Smooth muscle cell (in vitro differentiated cells): ENCODE measurements around the gene CCR7. TPM values are rescaled to one million over a fixed set of nuclear protein-coding genes. Genes with fewer than 3 reads are reported as not detected.

Experiments used
- DNase-seq: peaks from one replicate; lab custom pipeline; 2025; ENCODE audit not compliant: unreplicated experiment; lab: John Stamatoyannopoulos, UW
- H2AFZ ChIP-seq: fragments of 200-600 bp; sonication (generic); 2 replicates; pipeline ENCODE4 v1.6.0; 2016; ENCODE audit warnings: antibody characterized with exemption, low read depth, mild to moderate bottlenecking
- H3F3A ChIP-seq: fragments of 200-600 bp; sonication (generic); 2 replicates; pipeline ENCODE4 v1.6.0; 2017; ENCODE audit warnings: antibody characterized with exemption, low read depth
- H3K27ac ChIP-seq: fragments of 200-600 bp; sonication (generic); 2 replicates; pipeline ENCODE4 v1.5.1; 2016; ENCODE audit warnings: low read depth, mild to moderate bottlenecking
- H3K27me3 ChIP-seq: fragments of 200-600 bp; sonication (generic); 2 replicates; pipeline ENCODE4 v1.6.1; 2016; ENCODE audit warnings: low read depth, mild to moderate bottlenecking
- H3K36me3 ChIP-seq: fragments of 200-600 bp; sonication (generic); 2 replicates; pipeline ENCODE4 v1.5.1; 2016; ENCODE audit warnings: low read depth
- H3K4me1 ChIP-seq: fragments of 200-600 bp; sonication (generic); 2 replicates; pipeline ENCODE4 v1.5.1; 2016; ENCODE audit warnings: low read depth
- H3K4me2 ChIP-seq: fragments of 200-600 bp; sonication (generic); 2 replicates; pipeline ENCODE4 v1.6.0; 2016; ENCODE audit warnings: mild to moderate bottlenecking
- H3K4me3 ChIP-seq: fragments of 200-600 bp; sonication (generic); 2 replicates; pipeline ENCODE4 v1.5.1; 2016; ENCODE audit warnings: mild to moderate bottlenecking
- H3K79me2 ChIP-seq: fragments of 200-600 bp; sonication (generic); 2 replicates; pipeline ENCODE4 v1.6.0; 2016; ENCODE audit warnings: low read depth, mild to moderate bottlenecking
- H3K9ac ChIP-seq: fragments of 200-600 bp; sonication (generic); 2 replicates; pipeline ENCODE4 v1.6.0; 2016; ENCODE audit warnings: low read depth
- H3K9me3 ChIP-seq: fragments of 200-600 bp; sonication (generic); replicated peaks from 2 replicates; pipeline ENCODE4 v1.5.1; 2016; ENCODE audit warnings: low read depth
- H4K20me1 ChIP-seq: fragments of 200-600 bp; sonication (generic); 2 replicates; pipeline ENCODE4 v1.6.0; 2016; ENCODE audit warnings: low read depth
- CTCF ChIP-seq: fragments of 200-600 bp; sonication (generic); IDR thresholded peaks from 2 replicates; pipeline ENCODE4 v1.5.1; 2017; ENCODE audit warnings: borderline replicate concordance, mild to moderate bottlenecking, antibody characterized with exemption; ENCODE audit not compliant: insufficient read depth, poor library complexity, severe bottlenecking
- WGBS: methylation state at CpG from one replicate; pipeline ENCODE4 v1.1.7; 2016; ENCODE audit warnings: low lambda C conversion rate; 5-methylcytosine and 5-hydroxymethylcytosine counted together
- polyA plus RNA-seq: library from polyadenylated mRNA; unstranded; fragments of >200 nt; fragmentation: Nextera tagmentation; extraction: Ambion mirVana; gene quantifications from 2 replicates; pipeline ENCODE4 v1.2.1, GENCODE V29; 2016
- total RNA-seq: library from RNA; depleted of rRNA; stranded (reverse); fragments of >200 nt; gene quantifications from 2 replicates; pipeline ENCODE4 v1.2.3, GENCODE V29; 2014

CCR7 gene
- total and polyA plus RNA-seq, 2 experiments from 2014 or later: not detected

DNA sequence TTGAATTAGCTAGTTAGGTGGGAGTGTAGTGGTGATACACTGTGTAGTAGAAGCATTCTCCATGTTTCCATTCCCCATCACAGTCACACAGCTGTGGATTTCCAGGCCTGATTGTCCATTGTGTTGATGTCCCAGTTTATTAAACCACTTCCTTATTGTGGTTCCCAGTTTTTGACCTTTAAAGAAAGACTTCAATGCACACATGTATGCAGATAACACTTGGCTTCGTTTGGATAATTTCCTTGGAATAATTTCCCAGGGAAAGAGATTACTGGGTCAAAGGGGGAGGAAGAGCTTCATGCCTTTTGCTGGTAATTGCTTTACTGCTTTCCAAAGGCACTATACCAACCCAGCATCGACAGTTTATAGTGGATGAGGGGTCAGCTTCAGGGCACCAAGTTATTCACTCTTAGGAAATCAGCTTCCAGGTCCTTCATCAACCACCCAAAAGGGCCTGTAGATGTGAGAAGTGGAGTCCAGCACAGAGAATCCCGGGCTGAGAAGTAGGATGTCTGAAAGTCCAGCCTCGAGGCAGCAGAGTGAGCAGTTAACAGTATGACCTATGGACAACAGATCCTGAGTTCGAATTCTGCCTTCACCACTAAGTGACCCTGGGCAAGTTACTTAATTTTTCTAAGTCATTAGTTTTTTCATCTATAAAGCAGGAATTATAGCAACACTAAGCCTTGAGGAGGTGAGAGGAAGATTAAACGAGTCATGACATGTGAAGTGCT, 32.6 kb downstream of the CCR7 start:
- H3K9me3 ChIP-seq: no peaks in the 10 kb centered on the region
- no peak for DNase-seq
- no peaks in the 10 kb centered on the region for H3K4me1 ChIP-seq
- H4K20me1 ChIP-seq: no peaks in the 10 kb centered on the region
- no peaks in the 10 kb centered on the region for H3K27me3 ChIP-seq
- H3K9ac ChIP-seq: no peak overlapping the region
- H2AFZ ChIP-seq: peak overlapping the region; percentile 22
- peaks cover 6% of the 10 kb centered on the region for H3F3A ChIP-seq
- H3K36me3 ChIP-seq: no peaks in the 10 kb centered on the region
- H3K4me3 ChIP-seq: no peak overlapping the region
- no peak overlapping the region for H3K27ac ChIP-seq
- no peak for TF ChIP-seq CTCF
- WGBS: 63% methylated on average over 6 of the region's 6 CpGs
- peak overlapping the region; percentile 27 for H3K4me2 ChIP-seq
- no peaks in the 10 kb centered on the region for H3K79me2 ChIP-seq

DNA sequence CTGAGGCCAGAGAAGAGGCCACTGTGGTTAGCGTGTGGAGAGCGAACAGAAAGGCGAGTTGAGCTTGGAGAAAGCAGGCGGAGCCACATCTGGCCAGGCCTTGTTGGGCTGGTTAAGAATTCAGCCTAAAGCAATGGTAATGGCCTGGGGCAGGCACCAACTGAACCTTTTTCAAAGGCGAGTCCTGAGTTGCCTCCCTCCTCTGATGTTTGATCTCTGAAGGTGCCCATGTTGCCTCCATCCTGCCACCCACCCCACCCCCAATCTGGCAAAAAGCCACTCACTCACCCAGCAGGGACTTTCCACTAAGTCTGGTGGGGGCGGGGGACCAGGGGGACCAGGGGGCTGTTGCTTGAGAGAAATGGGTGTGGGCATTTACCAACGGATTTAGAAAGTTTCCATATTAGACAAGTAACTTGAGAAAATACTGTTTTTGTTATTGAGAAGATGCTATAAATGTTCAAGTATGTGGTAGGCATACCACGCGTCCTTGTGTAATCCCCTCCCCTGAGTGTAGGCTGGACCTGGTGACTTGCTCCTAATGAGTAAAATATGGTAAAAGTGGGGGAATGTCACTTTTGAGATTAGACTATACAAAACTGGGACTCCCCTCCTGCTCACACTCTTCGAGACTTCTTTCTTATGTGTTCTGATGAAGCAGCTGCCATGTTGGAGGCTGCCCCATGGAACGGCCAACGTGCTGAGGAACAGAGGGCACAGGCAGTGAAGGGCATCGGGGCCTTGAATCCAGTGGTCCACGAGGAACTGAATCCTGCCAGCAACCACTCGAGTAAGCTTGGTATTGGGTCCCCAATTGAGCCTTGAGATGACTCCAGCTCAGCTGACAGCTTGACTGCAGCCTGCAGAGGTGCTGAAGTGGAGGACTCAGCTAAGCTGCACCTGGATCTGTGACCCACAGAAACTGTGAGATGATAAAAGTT, 34.0 kb downstream of the CCR7 start:
- H2AFZ ChIP-seq: no peak overlapping the region
- DNase-seq: no peak
- TF ChIP-seq CTCF: no peak
- no peak overlapping the region for H3K9ac ChIP-seq
- no peaks in the 10 kb centered on the region for H3K9me3 ChIP-seq
- H3F3A ChIP-seq: peaks cover 6% of the 10 kb centered on the region
- H3K79me2 ChIP-seq: no peaks in the 10 kb centered on the region
- H3K4me2 ChIP-seq: no peak overlapping the region
- H3K36me3 ChIP-seq: no peaks in the 10 kb centered on the region
- no peak overlapping the region for H3K4me3 ChIP-seq
- no peaks in the 10 kb centered on the region for H3K4me1 ChIP-seq
- peak overlapping the region; percentile 33 for H3K27ac ChIP-seq
- H4K20me1 ChIP-seq: no peaks in the 10 kb centered on the region
- 74% methylated on average over 15 of the region's 15 CpGs for WGBS
- H3K27me3 ChIP-seq: no peaks in the 10 kb centered on the region

DNA sequence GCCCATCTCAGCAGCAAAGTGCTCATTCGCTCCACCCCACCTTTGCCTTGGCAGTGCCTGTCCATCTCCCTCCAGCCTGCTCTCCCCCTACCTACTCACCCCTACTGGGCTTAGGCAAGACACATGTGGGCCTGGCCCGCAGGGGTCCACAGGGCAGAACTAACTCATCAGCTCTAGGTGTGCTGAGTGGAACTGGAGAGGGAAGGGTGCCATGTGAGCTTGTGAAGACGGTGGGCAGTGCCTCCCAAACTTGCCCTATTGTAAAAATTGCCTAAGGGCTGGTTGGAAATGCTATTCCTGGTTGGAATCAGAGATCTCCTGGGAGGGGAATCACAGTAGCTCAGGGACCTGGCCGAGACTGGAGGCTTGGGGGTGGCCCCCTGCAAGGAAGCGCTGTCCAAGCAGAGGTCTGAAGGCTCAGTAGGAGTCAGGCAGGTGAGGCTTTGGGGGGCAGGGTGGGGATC, 34.7 kb downstream of the CCR7 start:
- Histone ChIP-seq H3K79me2 (no peaks in the 10 kb centered on the region), H2AFZ (no peak overlapping the region), H4K20me1 (no peaks in the 10 kb centered on the region), H3K27me3 (no peaks in the 10 kb centered on the region), H3K4me3 (no peak overlapping the region), H3K36me3 (no peaks in the 10 kb centered on the region), H3K4me2 (no peak overlapping the region), H3K4me1 (no peaks in the 10 kb centered on the region), H3K9me3 (peaks cover 5% of the 10 kb centered on the region), H3F3A (peaks cover 6% of the 10 kb centered on the region), H3K9ac (no peak overlapping the region), H3K27ac (peak overlapping the region; percentile 33)
- 89% methylated on average over 5 of the region's 5 CpGs for WGBS
- DNase-seq: no peak
- no peak for TF ChIP-seq CTCF
